NCI-H2029 treated with DMSO at 0.1 percent for 48 hours (cell line): ENCODE data around the gene RNF14.
A peak's percentile ranks its signal among the peaks of the same experiment; 100 is the strongest.
"Not testable (repeated sequence)": the region's sequence is repeated elsewhere in the genome, so short reads cannot be mapped to it uniquely, and the experiment has no call there.

Experiments used
- DNase-seq: peaks from one replicate; lab custom pipeline; 2025; lab: John Stamatoyannopoulos, UW

RNF14 gene, protein sequence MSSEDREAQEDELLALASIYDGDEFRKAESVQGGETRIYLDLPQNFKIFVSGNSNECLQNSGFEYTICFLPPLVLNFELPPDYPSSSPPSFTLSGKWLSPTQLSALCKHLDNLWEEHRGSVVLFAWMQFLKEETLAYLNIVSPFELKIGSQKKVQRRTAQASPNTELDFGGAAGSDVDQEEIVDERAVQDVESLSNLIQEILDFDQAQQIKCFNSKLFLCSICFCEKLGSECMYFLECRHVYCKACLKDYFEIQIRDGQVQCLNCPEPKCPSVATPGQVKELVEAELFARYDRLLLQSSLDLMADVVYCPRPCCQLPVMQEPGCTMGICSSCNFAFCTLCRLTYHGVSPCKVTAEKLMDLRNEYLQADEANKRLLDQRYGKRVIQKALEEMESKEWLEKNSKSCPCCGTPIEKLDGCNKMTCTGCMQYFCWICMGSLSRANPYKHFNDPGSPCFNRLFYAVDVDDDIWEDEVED

GRCh38 chr5:141968914-141969608 is at the start of gene RNF14:
Gene RNF14 (plus strand): TSS chr5:141969105. CDS start chr5:141973589, 4,484 bp downstream.
- peak; percentile 80 for DNase-seq

GRCh38 chr5:141919218-141920119 is 49.4 kb upstream of the RNF14 start:
- DNase-seq = no peak

DNA sequence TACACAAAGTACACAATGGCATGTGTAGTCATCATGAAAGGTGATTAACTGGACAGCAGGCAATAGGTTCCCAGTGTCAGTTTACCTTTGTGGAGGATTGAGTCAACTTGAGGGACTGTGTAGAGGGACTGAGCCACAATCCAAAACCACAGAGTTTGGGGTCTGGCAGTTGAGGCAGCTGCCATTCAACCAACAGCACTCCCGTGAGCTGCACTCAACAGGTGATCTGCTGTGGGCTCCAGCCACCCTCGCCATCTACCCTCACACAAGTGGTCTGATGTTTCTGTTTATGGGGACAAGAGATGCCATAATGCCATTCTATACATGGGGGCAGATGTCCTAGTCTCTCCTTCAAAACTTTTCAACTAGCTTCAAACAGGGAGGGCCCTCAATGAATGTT is 48.1 kb upstream of the RNF14 start:
- DNase-seq = no peak

DNA sequence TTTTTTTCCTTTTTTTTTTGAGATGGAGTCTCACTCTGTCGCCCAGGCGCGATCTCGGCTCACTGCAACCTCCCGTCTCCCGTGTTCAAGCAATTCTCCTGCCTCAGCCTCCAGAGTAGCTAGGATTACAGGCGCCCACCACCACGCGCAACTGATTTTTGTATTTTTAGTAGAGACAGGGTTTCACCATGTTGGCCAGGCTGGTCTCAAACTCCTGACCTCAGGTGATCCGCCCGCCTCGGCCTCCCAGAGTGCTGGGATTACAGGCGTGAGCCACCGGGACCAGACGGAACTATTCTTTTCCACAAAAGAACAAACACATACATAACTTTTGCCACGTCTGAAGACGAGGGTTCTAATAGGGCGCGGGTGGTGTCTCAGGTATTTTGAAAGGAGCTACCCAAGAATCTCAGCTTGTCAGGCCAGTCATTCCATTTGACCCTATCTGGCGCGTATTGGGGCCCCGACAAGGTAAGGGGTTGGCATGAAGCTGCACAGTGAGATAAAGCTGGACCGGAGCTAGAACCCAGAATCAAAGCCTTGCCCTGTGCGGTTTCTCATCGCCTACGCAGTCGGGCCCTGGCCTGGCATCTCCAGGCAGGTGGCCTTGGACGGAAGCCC is 46.0 kb upstream of the RNF14 start:
- not testable (repeated sequence) for DNase-seq

GRCh38 chr5:141923448-141924313 is 45.2 kb upstream of the RNF14 start, which contains the start of gene DELE1:
Gene DELE1 (plus strand): TSS chr5:141923871. CDS start chr5:141923942, 71 bp downstream.
- peak; percentile 82 for DNase-seq

DNA sequence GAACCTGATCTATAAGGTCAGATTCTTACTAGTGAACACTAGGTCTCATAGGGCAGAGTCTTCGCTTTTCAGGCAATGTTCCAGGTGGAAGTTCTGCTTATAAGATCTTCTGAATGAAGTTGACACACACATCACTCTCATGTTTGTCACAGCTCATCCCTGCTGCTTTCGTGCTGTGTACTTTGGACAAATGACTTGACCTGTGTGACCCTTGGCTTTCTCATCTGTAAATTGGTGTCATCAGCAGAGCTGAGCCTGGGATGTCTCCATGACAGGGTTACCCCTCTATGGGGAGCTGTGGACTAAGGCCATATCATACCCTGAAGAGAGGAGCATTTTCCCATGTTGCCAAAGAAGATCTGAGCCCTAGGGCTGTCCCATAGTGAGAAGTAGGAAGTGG is 42.5 kb upstream of the RNF14 start:
- no peak for DNase-seq

- no peak for DNase-seq
These were observed 40.9 kb upstream of the RNF14 start for GRCh38 chr5:141928051-141928450.

GRCh38 chr5:141929398-141930058 is 39.4 kb upstream of the RNF14 start:
- DNase-seq = no peak

- DNase-seq = no peak
These were observed 37.2 kb upstream of the RNF14 start for GRCh38 chr5:141931694-141932093.

DNA sequence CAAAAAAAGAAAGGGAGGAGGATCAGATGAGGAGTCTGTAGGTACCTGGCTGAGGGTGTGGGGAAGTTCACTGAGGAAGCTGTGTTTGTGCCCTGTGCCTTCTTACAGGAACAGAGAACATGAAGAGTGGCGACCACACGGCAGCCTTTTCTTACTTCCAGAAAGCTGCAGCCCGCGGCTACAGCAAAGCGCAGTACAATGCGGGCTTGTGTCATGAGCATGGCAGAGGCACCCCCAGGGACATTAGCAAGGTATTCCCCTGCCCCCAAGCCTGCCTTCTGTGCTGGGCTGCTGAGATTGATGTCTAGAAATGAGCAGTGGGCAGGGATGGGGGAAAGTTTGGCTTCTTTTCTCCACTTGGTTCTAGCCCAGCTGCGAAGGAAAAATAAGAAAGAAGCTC is 35.8 kb upstream of the RNF14 start:
- no peak for DNase-seq

DNA sequence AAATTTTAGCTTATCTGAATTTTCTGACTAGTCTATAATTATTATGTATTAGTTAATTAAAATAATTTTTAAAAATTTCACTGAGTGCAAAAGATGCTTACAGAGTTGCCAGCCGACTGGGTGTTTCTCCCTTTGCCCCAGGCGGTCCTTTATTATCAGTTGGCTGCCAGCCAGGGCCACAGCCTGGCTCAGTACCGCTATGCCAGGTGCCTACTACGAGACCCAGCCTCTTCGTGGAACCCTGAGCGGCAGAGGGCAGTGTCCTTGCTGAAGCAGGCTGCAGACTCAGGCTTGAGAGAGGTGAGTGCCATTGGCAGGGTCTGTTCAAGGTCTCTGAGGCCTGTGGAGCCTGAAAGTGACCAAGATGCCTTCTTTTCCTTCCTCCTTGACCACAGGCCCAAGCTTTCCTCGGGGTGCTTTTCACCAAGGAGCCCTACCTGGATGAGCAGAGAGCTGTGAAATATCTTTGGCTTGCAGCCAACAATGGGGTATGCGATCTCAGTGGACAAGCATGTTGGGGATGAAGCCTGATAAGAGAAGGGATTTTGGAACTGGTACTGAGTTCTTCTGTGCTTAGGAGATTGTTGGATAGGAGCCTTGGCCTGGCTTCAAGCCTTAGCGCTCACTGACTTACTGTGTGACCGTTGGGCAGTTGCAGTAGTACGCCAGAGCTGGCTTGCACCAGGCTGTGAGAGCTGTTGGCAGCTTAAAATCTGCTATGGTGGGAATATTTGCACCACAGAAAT is 34.6 kb upstream of the RNF14 start:
- DNase-seq = peak; percentile 47

DNA sequence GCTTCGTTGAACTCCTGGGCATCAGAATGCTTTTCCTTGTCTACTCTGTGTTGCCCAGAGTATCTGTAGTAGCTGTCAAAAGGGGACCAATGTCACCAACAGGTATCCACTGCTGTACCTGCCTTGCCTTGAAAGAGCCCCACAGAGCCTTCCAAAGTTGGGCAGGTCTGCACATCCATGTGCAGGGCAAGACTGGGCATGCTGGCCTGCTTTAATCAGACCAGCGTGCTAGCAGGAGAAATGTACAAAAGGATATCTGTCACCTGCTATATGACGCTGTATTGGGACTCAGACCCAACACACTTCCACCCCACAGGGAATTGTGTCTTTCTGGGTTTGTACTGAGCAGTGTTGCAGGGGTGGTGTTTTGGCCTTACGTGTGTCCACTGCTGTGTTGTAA is 33.4 kb upstream of the RNF14 start:
- no peak for DNase-seq

- DNase-seq = no peak
These were observed 28.1 kb upstream of the RNF14 start for GRCh38 chr5:141940695-141941271.

GRCh38 chr5:141941307-141941706 is 27.6 kb upstream of the RNF14 start:
- no peak for DNase-seq

- no peak for DNase-seq
These were observed 27.1 kb upstream of the RNF14 start for GRCh38 chr5:141941779-141942178.

DNA sequence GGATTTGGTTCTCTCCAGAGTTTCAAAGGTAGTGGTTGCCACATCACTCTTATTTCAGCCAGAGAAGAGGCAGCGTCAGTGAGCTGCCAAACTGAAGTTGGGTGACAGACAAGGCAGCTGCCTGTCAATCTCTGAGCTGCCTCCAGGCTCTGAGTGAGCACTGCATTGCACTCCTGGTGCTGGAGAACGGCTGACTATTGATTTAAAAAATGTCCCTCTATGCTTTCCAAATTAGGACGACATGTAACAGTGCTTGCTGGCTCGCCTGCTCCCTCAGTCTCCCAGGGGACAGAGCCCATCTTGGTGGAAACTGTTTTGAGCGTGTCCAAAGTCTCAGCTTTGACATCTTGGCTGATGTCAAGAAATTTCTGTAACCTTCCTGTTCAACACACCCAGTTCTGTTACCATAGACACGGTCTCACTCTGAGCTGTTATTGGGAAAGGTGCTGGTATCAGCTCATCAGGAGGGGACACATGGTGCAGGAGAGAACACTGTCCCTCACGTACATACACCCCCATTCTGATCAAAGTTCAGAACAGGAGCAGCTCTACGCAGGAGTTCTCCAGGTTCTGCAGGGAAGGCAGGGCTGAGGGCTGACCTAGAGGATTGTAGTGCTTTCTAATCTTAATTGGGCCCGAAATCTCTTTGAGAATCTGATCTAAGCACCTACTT is 26.6 kb upstream of the RNF14 start:
- no peak for DNase-seq

- no peak for DNase-seq
These were observed 24.8 kb upstream of the RNF14 start for GRCh38 chr5:141944076-141944475.

GRCh38 chr5:141945511-141946051 is 23.3 kb upstream of the RNF14 start:
- no peak for DNase-seq
